K562 (cell line): Measurements from ENCODE around the gene MYOM1. TPM values are rescaled to one million over a fixed set of nuclear protein-coding genes. Genes with fewer than 3 reads are reported as not detected.
A peak's percentile ranks its signal among the peaks of the same experiment; 100 is the strongest.

Experiments used
- ATAC-seq: fragments of 200-7000 bp; cut with Tn5 transposase; 3 replicates; pipeline ENCODE4 v1.9.1; 2020; ENCODE audit warnings: moderate library complexity
- BruUV-seq: library from RNA; stranded (reverse); fragments of 400-500 nt; replicated peaks from 2 replicates; lab custom pipeline; 2021; lab: Mats Ljungman, UMichigan
- CTCF ChIA-PET: fragments of 300-600 bp; formaldehyde crosslinking; extraction: SDS; loops from one replicate; lab custom pipeline; 2021; ENCODE audit warnings: low intra/inter-chr PET ratio; lab: Yijun Ruan, JAX
- POLR2A ChIA-PET: fragments of 300-600, 350-650 bp; sonication (Branson Sonifier 250); formaldehyde crosslinking; extraction: SDS; loops from one replicate; lab custom pipeline; 2021; ENCODE audit warnings: antibody characterized with exemption, inconsistent platforms; lab: Yijun Ruan, JAX
- DNase-seq, 4 experiments: peaks; one replicate each; pipeline versions ENCODE4 v3.0.0 to v3.0.0-alpha.2; 2011 to 2018; ENCODE audit warnings: low spot score in 3 of 4, mixed read lengths in 3 of 4; ENCODE audit errors: extremely low read depth in 1 of 4
- FAIRE-seq: peaks from 2 replicates; lab custom pipeline; 2011; peaks lifted over from hg19 to GRCh38; lab: Jason Lieb, UNC
- H2AFZ ChIP-seq: 2 replicates; pipeline ENCODE4 v1.6.0; 2011; ENCODE audit warnings: low read depth, low read length, control low read depth, inconsistent platforms
- H3K27ac ChIP-seq: fragments of 200-600 bp; 3 replicates; pipeline ENCODE4 v1.8.0; 2011; ENCODE audit warnings: low read depth, mild to moderate bottlenecking, control low read depth, inconsistent platforms, low read length, moderate library complexity, mixed read lengths; ENCODE audit errors: extremely low read depth
- H3K27me3 ChIP-seq, 2 experiments: fragments of 300-600 bp in 1 of 2; 2 replicates in 1 of 2; 3 replicates in 1 of 2; pipeline versions ENCODE4 v1.6.0 to v1.8.0; 2011; ENCODE audit warnings: inconsistent platforms in 2 of 2, low read length in 2 of 2, mild to moderate bottlenecking in 1 of 2, mixed read lengths in 1 of 2, moderate library complexity in 1 of 2; ENCODE audit not compliant: control insufficient read depth in 2 of 2, insufficient read depth in 2 of 2
- H3K36me3 ChIP-seq: fragments of 300-600 bp; 3 replicates; pipeline ENCODE4 v1.8.0; 2011; ENCODE audit warnings: mild to moderate bottlenecking, low read length, inconsistent platforms; ENCODE audit not compliant: control insufficient read depth, insufficient read depth
- H3K4me1 ChIP-seq, 2 experiments: fragments of 200-600 bp in 1 of 2; replicated peaks in 1 of 2; 2 replicates in 1 of 2; 3 replicates in 1 of 2; pipeline versions ENCODE4 v1.5.1 to v1.8.0; 2011; ENCODE audit warnings: inconsistent platforms in 2 of 2, low read length in 2 of 2, mild to moderate bottlenecking in 1 of 2, mixed read lengths in 1 of 2, moderate library complexity in 1 of 2; ENCODE audit not compliant: control insufficient read depth in 2 of 2, insufficient read depth in 2 of 2
- H3K4me2 ChIP-seq: 2 replicates; pipeline ENCODE4 v1.6.1; 2011; ENCODE audit warnings: low read length, control low read depth, inconsistent platforms, mixed read lengths; ENCODE audit not compliant: insufficient read depth
- H3K4me3 ChIP-seq: fragments of 200-600 bp; sonication (generic), shearing (Covaris generic); 2 replicates; pipeline ENCODE4 v1.5.1; 2016; ENCODE audit warnings: control low read depth, inconsistent platforms
- H3K79me2 ChIP-seq: fragments of 200-600 bp; 3 replicates; pipeline ENCODE4 v1.8.0; 2011; ENCODE audit warnings: low read length, inconsistent platforms; ENCODE audit not compliant: control insufficient read depth, insufficient read depth
- H3K9ac ChIP-seq, 2 experiments: 2 replicates each; pipeline versions ENCODE4 v1.6.0 to v1.6.1; 2011; ENCODE audit warnings: low read depth in 2 of 2, low read length in 2 of 2, control low read depth in 1 of 2, inconsistent platforms in 1 of 2, mild to moderate bottlenecking in 1 of 2, mixed read lengths in 1 of 2; ENCODE audit not compliant: insufficient read depth in 1 of 2
- H3K9me1 ChIP-seq: one replicate; pipeline ENCODE4 v1.6.0; 2011; ENCODE audit warnings: inconsistent platforms, mild to moderate bottlenecking, low read length, moderate library complexity; ENCODE audit not compliant: control insufficient read depth, insufficient read depth
- H3K9me3 ChIP-seq: replicated peaks from 2 replicates; pipeline ENCODE4 v1.5.1; 2011; ENCODE audit warnings: low read depth, low read length, inconsistent platforms; ENCODE audit not compliant: control insufficient read depth, insufficient read depth
- H4K20me1 ChIP-seq: replicated peaks from 2 replicates; pipeline ENCODE4 v1.6.1; 2011; ENCODE audit warnings: low read length, inconsistent platforms, mixed read lengths; ENCODE audit not compliant: control insufficient read depth, insufficient read depth
- FOXJ2 ChIP-seq: fragments of 200-800 bp; sonication (Bioruptor generic); IDR thresholded peaks from 2 replicates; pipeline ENCODE4 v1.6.1; 2016; ENCODE audit warnings: missing genetic modification characterization, missing compliant biosample characterization
- RAD21 ChIP-seq, 2 experiments: fragments of 250-450 bp in 1 of 2; fragments of 450-650 bp in 1 of 2; sonication (Bioruptor Pico) in 1 of 2; formaldehyde crosslinking in 1 of 2; IDR thresholded peaks in 1 of 2; conservative IDR thresholded peaks in 1 of 2; 2 replicates each; pipeline versions ENCODE4 v1.4.0 to v1.8.0; 2020 to 2022; ENCODE audit warnings: mild to moderate bottlenecking in 2 of 2, moderate library complexity in 1 of 2
- WGBS: fragments of 100-300 bp; shearing (Covaris generic); methylation state at CpG from one replicate; pipeline ENCODE4 v1.1.6; 2016; ENCODE audit warnings: low coverage, mixed read lengths; ENCODE audit not compliant: insufficient coverage; ENCODE audit errors: missing lambda C conversion rate; 5-methylcytosine and 5-hydroxymethylcytosine counted together
- in situ Hi-C: fragments of 300-500 bp; cut with MboI; formaldehyde crosslinking; loops from 4 replicates; pipeline ENCODE4 v1.15.0; 2018; ENCODE audit warnings: inconsistent platforms, mixed read lengths
- intact Hi-C: fragments of 100-400 bp; cut with micrococcal nuclease; formaldehyde crosslinking; loops from 2 replicates; pipeline ENCODE4 v1.14.2; 2022
- polyA plus RNA-seq, 8 experiments: library from polyadenylated mRNA; depleted of rRNA in 4 of 8; stranded (reverse) in 5 of 8; unstranded in 3 of 8; fragments of >200 nt; fragmentation: Nextera tagmentation in 2 of 8; fragmentation: Illumina TruSeq in 1 of 8; extraction: Ambion mirVana in 2 of 8; extraction: Trizol in 1 of 8; gene quantifications; 2 replicates each; pipeline versions ENCODE4 v1.2.1 to v1.2.3, GENCODE V29; 2011 to 2014; ENCODE audit warnings: inconsistent platforms in 1 of 8, missing spikeins in 1 of 8
- total RNA-seq, 7 experiments: library from RNA; depleted of rRNA in 6 of 7; stranded (reverse); fragments of >200 nt in 6 of 7; fragmentation: Illumina TruSeq in 2 of 7; extraction: Trizol in 2 of 7; gene quantifications; 2 replicates each; pipeline versions ENCODE4 v1.2.1 to v1.2.3, GENCODE V29; 2011 to 2021; ENCODE audit warnings: low replicate concordance in 1 of 7
- TF ChIP-seq, protein P1 (sequence below), 3 experiments: IDR thresholded peaks in 2 of 3; conservative IDR thresholded peaks in 1 of 3; 2 replicates each; pipeline ENCODE4 v1.5.1; 2011 to 2012; ENCODE audit warnings: low read length in 3 of 3, mild to moderate bottlenecking in 3 of 3, control low read depth in 2 of 3, improper control_type of control experiment in 1 of 3, inconsistent platforms in 1 of 3, low read depth in 1 of 3, mixed read lengths in 1 of 3, moderate library complexity in 1 of 3; ENCODE audit not compliant: insufficient read depth in 2 of 3
- TF ChIP-seq, protein P2 (sequence below), 3 experiments: fragments of 200-800 bp in 1 of 3; fragments of 250-450 bp in 1 of 3; fragments of 450-650 bp in 1 of 3; sonication (Bioruptor Pico) in 1 of 3; sonication (Bioruptor generic) in 1 of 3; formaldehyde crosslinking in 1 of 3; IDR thresholded peaks; 2 replicates each; pipeline versions ENCODE4 v1.6.1 to v1.8.0; 2016 to 2022; ENCODE audit warnings: mild to moderate bottlenecking in 2 of 3, missing genetic modification characterization in 2 of 3, missing compliant biosample characterization in 1 of 3, moderate library complexity in 1 of 3

The MYOM1 gene
- total and polyA plus RNA-seq, 9 of the 15 experiments (the other 6 are each of a cell fraction or from before 2014, with no cell fraction given): 0.01 to 0.62 (median 0.25) TPM

DNA sequence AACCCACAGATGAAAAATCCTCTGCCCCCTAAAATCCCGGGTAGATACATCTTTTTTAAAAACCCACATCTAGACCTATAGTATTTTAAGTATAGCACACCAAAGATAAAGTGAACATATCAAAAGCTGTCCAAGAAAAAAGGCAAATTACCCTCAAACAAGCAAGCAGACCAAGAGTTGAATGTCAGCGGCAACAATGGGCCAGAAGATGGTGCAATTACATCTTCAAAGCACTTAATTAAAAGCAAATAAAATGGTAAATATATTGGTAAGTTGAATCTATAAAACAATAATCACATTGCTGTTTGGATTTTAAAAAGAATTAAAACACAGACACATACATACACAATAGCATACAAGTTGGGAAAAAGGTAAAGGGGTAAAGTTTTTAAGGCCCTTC is 98.5 kb downstream of the MYOM1 start:
- 35% methylated on average over 2 of the region's 2 CpGs for WGBS
- peaks cover 4 to 10% of the 10 kb centered on the region in 2 experiments; a peak in 3 of 5 replicates for H3K4me1 ChIP-seq
- DNase-seq: no peak
- TF ChIP-seq, protein P1, sequence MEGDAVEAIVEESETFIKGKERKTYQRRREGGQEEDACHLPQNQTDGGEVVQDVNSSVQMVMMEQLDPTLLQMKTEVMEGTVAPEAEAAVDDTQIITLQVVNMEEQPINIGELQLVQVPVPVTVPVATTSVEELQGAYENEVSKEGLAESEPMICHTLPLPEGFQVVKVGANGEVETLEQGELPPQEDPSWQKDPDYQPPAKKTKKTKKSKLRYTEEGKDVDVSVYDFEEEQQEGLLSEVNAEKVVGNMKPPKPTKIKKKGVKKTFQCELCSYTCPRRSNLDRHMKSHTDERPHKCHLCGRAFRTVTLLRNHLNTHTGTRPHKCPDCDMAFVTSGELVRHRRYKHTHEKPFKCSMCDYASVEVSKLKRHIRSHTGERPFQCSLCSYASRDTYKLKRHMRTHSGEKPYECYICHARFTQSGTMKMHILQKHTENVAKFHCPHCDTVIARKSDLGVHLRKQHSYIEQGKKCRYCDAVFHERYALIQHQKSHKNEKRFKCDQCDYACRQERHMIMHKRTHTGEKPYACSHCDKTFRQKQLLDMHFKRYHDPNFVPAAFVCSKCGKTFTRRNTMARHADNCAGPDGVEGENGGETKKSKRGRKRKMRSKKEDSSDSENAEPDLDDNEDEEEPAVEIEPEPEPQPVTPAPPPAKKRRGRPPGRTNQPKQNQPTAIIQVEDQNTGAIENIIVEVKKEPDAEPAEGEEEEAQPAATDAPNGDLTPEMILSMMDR (IDR thresholded peaks at IDR 0.05 in 2 of 3, conservative IDR thresholded peaks at IDR 0.05 in 1 of 3; ENCODE audit: insufficient read depth in 2 of 3, low read depth in 1 of 3, low read length in 3 of 3): peak in 1 of 3 experiments; percentile 22; a peak in 1 of 6 replicates
- 0 out of 2 replicates have a peak, but pooled peaks have one; percentile 3 for TF ChIP-seq FOXJ2
- TF ChIP-seq, protein P2, sequence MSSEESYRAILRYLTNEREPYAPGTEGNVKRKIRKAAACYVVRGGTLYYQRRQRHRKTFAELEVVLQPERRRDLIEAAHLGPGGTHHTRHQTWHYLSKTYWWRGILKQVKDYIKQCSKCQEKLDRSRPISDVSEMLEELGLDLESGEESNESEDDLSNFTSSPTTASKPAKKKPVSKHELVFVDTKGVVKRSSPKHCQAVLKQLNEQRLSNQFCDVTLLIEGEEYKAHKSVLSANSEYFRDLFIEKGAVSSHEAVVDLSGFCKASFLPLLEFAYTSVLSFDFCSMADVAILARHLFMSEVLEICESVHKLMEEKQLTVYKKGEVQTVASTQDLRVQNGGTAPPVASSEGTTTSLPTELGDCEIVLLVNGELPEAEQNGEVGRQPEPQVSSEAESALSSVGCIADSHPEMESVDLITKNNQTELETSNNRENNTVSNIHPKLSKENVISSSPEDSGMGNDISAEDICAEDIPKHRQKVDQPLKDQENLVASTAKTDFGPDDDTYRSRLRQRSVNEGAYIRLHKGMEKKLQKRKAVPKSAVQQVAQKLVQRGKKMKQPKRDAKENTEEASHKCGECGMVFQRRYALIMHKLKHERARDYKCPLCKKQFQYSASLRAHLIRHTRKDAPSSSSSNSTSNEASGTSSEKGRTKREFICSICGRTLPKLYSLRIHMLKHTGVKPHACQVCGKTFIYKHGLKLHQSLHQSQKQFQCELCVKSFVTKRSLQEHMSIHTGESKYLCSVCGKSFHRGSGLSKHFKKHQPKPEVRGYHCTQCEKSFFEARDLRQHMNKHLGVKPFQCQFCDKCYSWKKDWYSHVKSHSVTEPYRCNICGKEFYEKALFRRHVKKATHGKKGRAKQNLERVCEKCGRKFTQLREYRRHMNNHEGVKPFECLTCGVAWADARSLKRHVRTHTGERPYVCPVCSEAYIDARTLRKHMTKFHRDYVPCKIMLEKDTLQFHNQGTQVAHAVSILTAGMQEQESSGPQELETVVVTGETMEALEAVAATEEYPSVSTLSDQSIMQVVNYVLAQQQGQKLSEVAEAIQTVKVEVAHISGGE (CRISPR knock-in tag; IDR thresholded peaks at IDR 0.05): no peak
- TF ChIP-seq RAD21 (CRISPR knock-in tag; conservative IDR thresholded peaks at IDR 0.05 in 1 of 2, IDR thresholded peaks at IDR 0.05 in 1 of 2): peak in 1 of 2 experiments; percentile 16; a peak in 1 of 4 replicates
- TF ChIP-seq, all 486 proteins: peak for 3
- no peaks in the 10 kb centered on the region for H3K9me1 ChIP-seq
- intact Hi-C loops: loop anchor here (2.0 kb wide), 1 partner anchor 126 kb away; the partner anchor contains the start of gene MYL12A
- no peak overlapping the region for H2AFZ ChIP-seq
- no peaks in the 10 kb centered on the region for H3K79me2 ChIP-seq
- no peak overlapping the region for H3K27ac ChIP-seq
- FAIRE-seq (no peak), ATAC-seq (no peak)
- no peaks in the 10 kb centered on the region; a peak in 1 of 5 replicates for H3K27me3 ChIP-seq
- no peak overlapping the region for H3K4me2 ChIP-seq
- H3K9me3 ChIP-seq: no peaks in the 10 kb centered on the region
- H3K36me3 ChIP-seq: no peaks in the 10 kb centered on the region
- no TSS peak for BruUV-seq
- H3K9ac ChIP-seq: no peak overlapping the region
- ChIA-PET POLR2A (no interaction called here), CTCF (no interaction called here)
- H4K20me1 ChIP-seq: no peaks in the 10 kb centered on the region
- in situ Hi-C loops: no loop called here
- no peak overlapping the region for H3K4me3 ChIP-seq
